Left lobe of liver (tissue), 2 donors: ENCODE data around the gene RAB11FIP5. TPM values are rescaled to one million over a fixed set of nuclear protein-coding genes. Genes with fewer than 3 reads are reported as not detected.

Experiments
- ATAC-seq: fragments of 200-7000 bp; cut with Tn5 transposase; one replicate; pipeline ENCODE4 v1.9.1; 2020; ENCODE audit warnings: mild to moderate bottlenecking, moderate library complexity
- DNase-seq: peaks from one replicate; pipeline ENCODE4 v3.0.0-alpha.2; 2020; ENCODE audit warnings: low spot score
- total RNA-seq: library from RNA; stranded (reverse); gene quantifications from one replicate; pipeline ENCODE4 v1.2.1, GENCODE V29; 2021
- donor health status: DM: no; HTN: no; CAD: no; lungs with moderate emphysema.
- donor health status: DM: no; HTN: yes; CAD: no.

The RAB11FIP5 gene
- total RNA-seq, 1 donor from 2014 or later, result 6.0 TPM

- DNase-seq, result peak; percentile 76
- peak; percentile 32 for ATAC-seq
These were observed 76.6 kb downstream of the RAB11FIP5 start for GRCh38 chr2:73035899-73036711.

GRCh38 chr2:73034661-73035375 lies 77.9 kb downstream of the RAB11FIP5 start:
- ATAC-seq (peak; percentile 0), DNase-seq (no peak)

- ATAC-seq (peak; percentile 62), DNase-seq (peak; percentile 95)
These were observed 78.9 kb downstream of the RAB11FIP5 start for GRCh38 chr2:73033766-73034381.

- ATAC-seq (no peak), DNase-seq (no peak)
These were observed 79.5 kb downstream of the RAB11FIP5 start for GRCh38 chr2:73033142-73033765.

GRCh38 chr2:73032702-73033097 lies 80.0 kb downstream of the RAB11FIP5 start:
- ATAC-seq, result no peak
- no peak for DNase-seq

- DNase-seq (peak; percentile 95), ATAC-seq (peak; percentile 69)
These were observed 80.7 kb downstream of the RAB11FIP5 start for GRCh38 chr2:73031725-73032701.

GRCh38 chr2:73031095-73031678 lies 81.6 kb downstream of the RAB11FIP5 start:
- DNase-seq (no peak), ATAC-seq (no peak)

GRCh38 chr2:73028841-73029240 lies 83.9 kb downstream of the RAB11FIP5 start:
- ATAC-seq, result no peak
- no peak for DNase-seq

- ATAC-seq, result no peak
- DNase-seq, result no peak
These were observed 85.4 kb downstream of the RAB11FIP5 start for GRCh38 chr2:73027340-73027739.

- ATAC-seq, result no peak
- no peak for DNase-seq
These were observed 89.3 kb downstream of the RAB11FIP5 start for GRCh38 chr2:73023497-73023896.

Other genes with a start within 250 kb of the RAB11FIP5 start
- gene SPR, start 225.5 kb downstream of the RAB11FIP5 start, total RNA-seq, result 64.5 TPM
- 0.20 TPM for gene EMX1, start 195.4 kb downstream of the RAB11FIP5 start, total RNA-seq
- gene SFXN5, start 41.2 kb downstream of the RAB11FIP5 start, total RNA-seq, result 80.1 TPM
- not detected for gene NOTO, start 89.6 kb upstream of the RAB11FIP5 start, total RNA-seq
- gene SMYD5, start 101.3 kb upstream of the RAB11FIP5 start, total RNA-seq, result 6.0 TPM
- 24.4 TPM for gene PRADC1, start 120.3 kb upstream of the RAB11FIP5 start, total RNA-seq
- gene CCT7, start 121.4 kb upstream of the RAB11FIP5 start, total RNA-seq, result 93.7 TPM
- 0.33 TPM for gene FBXO41, start 171.5 kb upstream of the RAB11FIP5 start, total RNA-seq
- gene EGR4, start 180.6 kb upstream of the RAB11FIP5 start, total RNA-seq, result not detected